HEK293 (cell line): ENCODE data around the gene PHF8.
A peak's percentile ranks its signal among the peaks of the same experiment; 100 is the strongest.

Experiments used
- CTCF ChIA-PET: fragments of 350-600 bp; formaldehyde crosslinking; extraction: SDS; loops from one replicate; lab custom pipeline; 2021; ENCODE audit warnings: antibody characterized with exemption; lab: Yijun Ruan, JAX
- POLR2A ChIA-PET: fragments of 300-600 bp; formaldehyde crosslinking; extraction: SDS; loops from one replicate; lab custom pipeline; 2020; ENCODE audit warnings: antibody characterized with exemption, inconsistent platforms; lab: Yijun Ruan, JAX
- H3K27ac ChIP-seq: fragments of 200-500 bp; sonication (Bioruptor generic); 2 replicates; pipeline ENCODE4 v1.5.1; 2014; ENCODE audit warnings: low read depth, low read length, control low read depth, inconsistent platforms; ENCODE audit errors: extremely low read depth
- H3K36me3 ChIP-seq, 2 experiments: fragments of 200-500 bp in 1 of 2; sonication (Bioruptor generic) in 1 of 2; 1 replicate in 1 of 2; 2 replicates in 1 of 2; pipeline ENCODE4 v1.5.1; 2014 to 2017; ENCODE audit warnings: inconsistent platforms in 2 of 2, low read length in 2 of 2; ENCODE audit not compliant: control insufficient read depth in 2 of 2, insufficient read depth in 1 of 2
- H3K4me1 ChIP-seq: fragments of 200-500 bp; sonication (Bioruptor generic); 2 replicates; pipeline ENCODE4 v1.5.1; 2014; ENCODE audit warnings: mild to moderate bottlenecking, low read length, inconsistent platforms; ENCODE audit not compliant: control insufficient read depth, insufficient read depth
- H3K4me3 ChIP-seq: 2 replicates; pipeline ENCODE4 v1.5.1; 2011; ENCODE audit warnings: low read depth, mild to moderate bottlenecking, control low read depth, low read length, moderate library complexity
- H3K9me3 ChIP-seq: fragments of 200-500 bp; sonication (Bioruptor generic); 2 replicates; pipeline ENCODE4 v1.5.1; 2014; ENCODE audit warnings: low read depth, low read length, inconsistent platforms; ENCODE audit not compliant: control insufficient read depth, insufficient read depth
- ZNF133 ChIP-seq: fragments of 450-650 bp; formaldehyde crosslinking; IDR thresholded peaks from 2 replicates; pipeline ENCODE4 v1.5.1; 2016; ENCODE audit warnings: missing biosample characterization, missing genetic modification characterization
- TF ChIP-seq, protein P1 (sequence below): fragments of 450-650 bp; formaldehyde crosslinking; IDR thresholded peaks from 2 replicates; pipeline ENCODE4 v1.5.1; 2017; ENCODE audit warnings: missing biosample characterization, missing genetic modification characterization

PHF8 gene

DNA sequence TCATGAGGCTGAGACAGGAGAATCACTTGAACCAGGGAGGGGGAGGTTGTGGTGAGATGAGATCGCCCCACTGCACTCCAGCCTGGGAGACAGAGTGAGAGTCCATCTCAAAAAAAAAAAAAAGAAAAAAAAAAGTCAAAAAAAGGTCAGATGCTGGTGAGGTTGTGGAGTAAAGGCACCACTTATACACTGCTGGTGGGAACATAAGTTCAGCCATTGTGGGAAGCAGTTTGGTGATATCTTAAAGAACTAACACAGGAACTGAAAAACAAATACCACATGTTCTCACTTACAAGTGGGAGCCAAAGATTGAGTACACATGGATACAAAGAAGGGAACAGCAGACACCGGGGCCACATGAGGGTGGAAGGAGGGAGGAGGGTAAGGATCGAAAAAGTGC is 149.0 kb downstream of the PHF8 start:
- Histone ChIP-seq H3K9me3 (no peaks in the 10 kb centered on the region; the same call in 1 of the 2 replicates), H3K27ac (no peak overlapping the region), H3K36me3 (no peaks in the 10 kb centered on the region), H3K4me3 (no peak overlapping the region), H3K4me1 (no peaks in the 10 kb centered on the region)
- TF ChIP-seq, protein P1, sequence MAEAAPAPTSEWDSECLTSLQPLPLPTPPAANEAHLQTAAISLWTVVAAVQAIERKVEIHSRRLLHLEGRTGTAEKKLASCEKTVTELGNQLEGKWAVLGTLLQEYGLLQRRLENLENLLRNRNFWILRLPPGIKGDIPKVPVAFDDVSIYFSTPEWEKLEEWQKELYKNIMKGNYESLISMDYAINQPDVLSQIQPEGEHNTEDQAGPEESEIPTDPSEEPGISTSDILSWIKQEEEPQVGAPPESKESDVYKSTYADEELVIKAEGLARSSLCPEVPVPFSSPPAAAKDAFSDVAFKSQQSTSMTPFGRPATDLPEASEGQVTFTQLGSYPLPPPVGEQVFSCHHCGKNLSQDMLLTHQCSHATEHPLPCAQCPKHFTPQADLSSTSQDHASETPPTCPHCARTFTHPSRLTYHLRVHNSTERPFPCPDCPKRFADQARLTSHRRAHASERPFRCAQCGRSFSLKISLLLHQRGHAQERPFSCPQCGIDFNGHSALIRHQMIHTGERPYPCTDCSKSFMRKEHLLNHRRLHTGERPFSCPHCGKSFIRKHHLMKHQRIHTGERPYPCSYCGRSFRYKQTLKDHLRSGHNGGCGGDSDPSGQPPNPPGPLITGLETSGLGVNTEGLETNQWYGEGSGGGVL, result no peak
- peak; percentile 96 for TF ChIP-seq ZNF133 (tag by site-specific recombination)
- ChIA-PET POLR2A (no interaction called here), CTCF (no interaction called here)
